ENCODE results near the gene LRRC41. TPM values are rescaled to one million over a fixed set of nuclear protein-coding genes. Genes with fewer than 3 reads are reported as not detected.

The LRRC41 gene
- total and polyA plus RNA-seq, 4 donors, result 22.0 to 58.4 (median 27.7) TPM

- DNase-seq (ENCODE audit: low spot score), result no peak
- 92% methylated on average over 3 of the region's 3 CpGs for WGBS
- H3K36me3 ChIP-seq (ENCODE audit: control insufficient read depth in 4 of 4, insufficient read depth in 3 of 4, low read depth in 1 of 4, low read length in 3 of 4), result peaks cover 2 to 25% (median 13%) of the 10 kb centered on the region in 4 donors
- no peak overlapping the region for H3K9ac ChIP-seq (ENCODE audit: low read depth in 1 of 2, low read length in 2 of 2)
- no peaks in the 10 kb centered on the region for H3K27me3 ChIP-seq (ENCODE audit: control insufficient read depth in 4 of 4, insufficient read depth in 4 of 4, low read length in 3 of 4)
- TF ChIP-seq HNF4A (conservative IDR thresholded peaks at IDR 0.05) (no peak), RXRA (IDR thresholded peaks at IDR 0.05) (no peak), JUND (IDR thresholded peaks at IDR 0.05) (no peak), FOXA1 (IDR thresholded peaks at IDR 0.05) (no peak), YY1 (IDR thresholded peaks at IDR 0.05) (no peak), ATF3 (IDR thresholded peaks at IDR 0.05) (no peak), MAX (IDR thresholded peaks at IDR 0.05) (no peak), SP1 (IDR thresholded peaks at IDR 0.05) (no peak), CTCF (IDR thresholded peaks at IDR 0.05; ENCODE audit: low read depth, low read length, missing input control) (no peak), RAD21 (IDR thresholded peaks at IDR 0.05) (no peak)
- no peaks in the 10 kb centered on the region for H3K9me3 ChIP-seq (ENCODE audit: control insufficient read depth in 4 of 4, low read length in 3 of 4)
- H3K27ac ChIP-seq (ENCODE audit: low read depth in 1 of 2, low read length in 2 of 2), result no peak overlapping the region
- H3K4me1 ChIP-seq (ENCODE audit: control insufficient read depth in 4 of 4, insufficient read depth in 4 of 4, low read length in 3 of 4), result peaks cover 0 to 12% (median 9%) of the 10 kb centered on the region in 4 donors
- H3K4me3 ChIP-seq (ENCODE audit: low read depth in 1 of 3, low read length in 3 of 3), result no peak overlapping the region
Measured at GRCh38 chr1:46344481-46344880, 41.1 kb upstream of the LRRC41 start.

GRCh38 chr1:46343705-46344104 lies 40.3 kb upstream of the LRRC41 start:
- no peaks in the 10 kb centered on the region for H3K27me3 ChIP-seq (ENCODE audit: control insufficient read depth in 4 of 4, insufficient read depth in 4 of 4, low read length in 3 of 4)
- no peaks in the 10 kb centered on the region for H3K9me3 ChIP-seq (ENCODE audit: control insufficient read depth in 4 of 4, low read length in 3 of 4)
- H3K4me3 ChIP-seq (ENCODE audit: low read depth in 1 of 3, low read length in 3 of 3), result no peak overlapping the region
- H3K4me1 ChIP-seq (ENCODE audit: control insufficient read depth in 4 of 4, insufficient read depth in 4 of 4, low read length in 3 of 4), result peaks cover 0 to 12% (median 9%) of the 10 kb centered on the region in 4 donors
- H3K9ac ChIP-seq (ENCODE audit: low read depth in 1 of 2, low read length in 2 of 2), result no peak overlapping the region
- 91% methylated on average over 4 of the region's 4 CpGs for WGBS
- TF ChIP-seq CTCF (IDR thresholded peaks at IDR 0.05; ENCODE audit: low read depth, low read length, missing input control), result no peak
- TF ChIP-seq HNF4G (IDR thresholded peaks at IDR 0.05), result no peak
- no peak for TF ChIP-seq FOXA2 (IDR thresholded peaks at IDR 0.05)
- TF ChIP-seq ATF3 (IDR thresholded peaks at IDR 0.05), result no peak
- no peak for TF ChIP-seq GABPA (IDR thresholded peaks at IDR 0.05 in 1 of 2, conservative IDR thresholded peaks at IDR 0.05 in 1 of 2)
- TF ChIP-seq TAF1 (conservative IDR thresholded peaks at IDR 0.05), result no peak
- TF ChIP-seq JUND (IDR thresholded peaks at IDR 0.05), result no peak
- no peak for TF ChIP-seq RAD21 (IDR thresholded peaks at IDR 0.05)
- no peak for TF ChIP-seq SP1 (IDR thresholded peaks at IDR 0.05)
- TF ChIP-seq EGR1 (IDR thresholded peaks at IDR 0.05; ENCODE audit: low read depth in 2 of 2), result no peak
- peaks cover 2 to 23% (median 12%) of the 10 kb centered on the region in 4 donors for H3K36me3 ChIP-seq (ENCODE audit: control insufficient read depth in 4 of 4, insufficient read depth in 3 of 4, low read depth in 1 of 4, low read length in 3 of 4)
- no peak overlapping the region for H3K27ac ChIP-seq (ENCODE audit: low read depth in 1 of 2, low read length in 2 of 2)
- no peak for DNase-seq (ENCODE audit: low spot score)

All from liver (tissue), 9 donors.